ENCODE results near the gene ZSWIM4.

DNA sequence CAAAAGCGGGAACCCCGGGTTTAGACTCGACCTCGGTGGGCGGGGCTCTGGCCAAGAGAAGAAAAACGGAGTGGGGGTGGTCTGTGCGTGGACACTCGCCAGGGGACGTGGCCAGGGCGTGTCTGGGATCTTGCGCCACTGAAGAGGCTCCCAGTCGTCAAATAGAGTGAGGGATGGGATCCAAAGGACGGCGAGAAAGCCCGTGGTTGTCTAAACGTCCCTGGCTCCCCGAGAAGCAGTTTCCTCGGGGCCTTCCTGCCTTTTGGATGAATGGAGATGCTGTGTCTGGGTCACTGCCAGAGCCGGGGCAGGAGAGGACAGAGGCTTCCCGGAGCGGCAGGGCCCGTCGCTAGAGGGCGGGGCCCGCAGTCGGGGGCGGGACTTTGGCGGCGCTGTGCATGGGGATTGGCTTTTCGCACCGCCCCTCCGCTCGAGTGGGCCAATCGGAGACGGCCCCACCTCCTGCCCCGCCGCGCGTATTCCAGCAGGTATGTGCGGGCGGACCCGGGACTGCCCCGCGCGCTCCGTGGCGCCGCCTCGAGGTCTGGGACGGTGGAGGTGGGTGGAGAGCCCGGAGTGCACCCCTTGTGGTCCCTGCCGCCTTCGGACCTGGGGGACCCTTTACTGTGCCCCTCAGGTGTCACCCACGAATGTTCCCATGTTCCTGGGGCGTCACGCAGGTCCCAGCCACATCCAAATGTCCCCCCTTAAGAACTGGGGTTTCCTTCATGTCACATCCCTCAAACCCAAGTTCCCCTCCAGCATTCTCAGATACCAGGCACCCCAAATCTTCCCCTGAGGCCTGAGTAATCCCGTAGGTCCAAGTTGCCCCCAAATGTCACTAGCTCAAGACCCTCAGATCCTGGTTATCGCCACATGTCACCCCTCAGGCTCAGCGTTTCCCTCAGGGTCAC is 38.3 kb downstream of the ZSWIM4 start:
- TF ChIP-seq, protein P1, sequence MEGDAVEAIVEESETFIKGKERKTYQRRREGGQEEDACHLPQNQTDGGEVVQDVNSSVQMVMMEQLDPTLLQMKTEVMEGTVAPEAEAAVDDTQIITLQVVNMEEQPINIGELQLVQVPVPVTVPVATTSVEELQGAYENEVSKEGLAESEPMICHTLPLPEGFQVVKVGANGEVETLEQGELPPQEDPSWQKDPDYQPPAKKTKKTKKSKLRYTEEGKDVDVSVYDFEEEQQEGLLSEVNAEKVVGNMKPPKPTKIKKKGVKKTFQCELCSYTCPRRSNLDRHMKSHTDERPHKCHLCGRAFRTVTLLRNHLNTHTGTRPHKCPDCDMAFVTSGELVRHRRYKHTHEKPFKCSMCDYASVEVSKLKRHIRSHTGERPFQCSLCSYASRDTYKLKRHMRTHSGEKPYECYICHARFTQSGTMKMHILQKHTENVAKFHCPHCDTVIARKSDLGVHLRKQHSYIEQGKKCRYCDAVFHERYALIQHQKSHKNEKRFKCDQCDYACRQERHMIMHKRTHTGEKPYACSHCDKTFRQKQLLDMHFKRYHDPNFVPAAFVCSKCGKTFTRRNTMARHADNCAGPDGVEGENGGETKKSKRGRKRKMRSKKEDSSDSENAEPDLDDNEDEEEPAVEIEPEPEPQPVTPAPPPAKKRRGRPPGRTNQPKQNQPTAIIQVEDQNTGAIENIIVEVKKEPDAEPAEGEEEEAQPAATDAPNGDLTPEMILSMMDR (IDR thresholded peaks at IDR 0.05 in 2 of 3, conservative IDR thresholded peaks at IDR 0.05 in 1 of 3; ENCODE audit: control insufficient read depth in 2 of 3, extremely low read depth in 1 of 3, insufficient read depth in 1 of 3, low read depth in 3 of 3, low read length in 3 of 3): peak; percentile 53 to 70 (median 60)
- TF ChIP-seq, protein P2, sequence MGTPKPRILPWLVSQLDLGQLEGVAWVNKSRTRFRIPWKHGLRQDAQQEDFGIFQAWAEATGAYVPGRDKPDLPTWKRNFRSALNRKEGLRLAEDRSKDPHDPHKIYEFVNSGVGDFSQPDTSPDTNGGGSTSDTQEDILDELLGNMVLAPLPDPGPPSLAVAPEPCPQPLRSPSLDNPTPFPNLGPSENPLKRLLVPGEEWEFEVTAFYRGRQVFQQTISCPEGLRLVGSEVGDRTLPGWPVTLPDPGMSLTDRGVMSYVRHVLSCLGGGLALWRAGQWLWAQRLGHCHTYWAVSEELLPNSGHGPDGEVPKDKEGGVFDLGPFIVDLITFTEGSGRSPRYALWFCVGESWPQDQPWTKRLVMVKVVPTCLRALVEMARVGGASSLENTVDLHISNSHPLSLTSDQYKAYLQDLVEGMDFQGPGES (IDR thresholded peaks at IDR 0.05): peak; percentile 80

All from GM12878 (cell line).